ENCODE data around the gene GPR158. TPM values are rescaled to one million over a fixed set of nuclear protein-coding genes. Genes with fewer than 3 reads are reported as not detected.

Gene GPR158
- total RNA-seq, 2 experiments from 2014 or later: not detected

GRCh38 chr10:25564351-25564750, 389.6 kb downstream of the GPR158 start:
- Mint-ChIP-seq H3K4me3 (no peak overlapping the region), H3K9me3 (no peaks in the 10 kb centered on the region), H3K27ac (no peak overlapping the region), H3K4me1 (no peaks in the 10 kb centered on the region), H3K36me3 (no peaks in the 10 kb centered on the region), H3K27me3 (no peaks in the 10 kb centered on the region)
- DNase-seq: no peak

DNA sequence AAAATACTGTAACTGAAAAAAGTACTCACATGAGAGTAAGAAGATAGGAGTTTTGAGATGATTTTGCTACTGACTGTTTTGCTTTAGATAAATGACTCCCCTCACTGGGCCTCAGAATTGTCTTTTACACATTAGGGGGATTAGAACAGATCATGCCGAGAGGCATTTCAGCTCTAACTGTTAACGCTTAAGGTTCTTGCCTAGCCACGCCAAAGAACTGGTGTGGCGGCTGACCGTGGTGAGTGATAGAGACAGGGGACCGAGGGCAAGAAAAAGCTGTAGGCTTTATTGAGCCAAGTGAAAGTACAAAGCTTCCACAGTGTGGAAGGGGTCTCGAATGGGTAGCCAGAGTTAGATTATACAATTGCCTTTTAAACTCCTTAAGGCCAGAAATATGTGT, 390.8 kb downstream of the GPR158 start:
- H3K36me3 Mint-ChIP-seq: no peaks in the 10 kb centered on the region
- H3K27me3 Mint-ChIP-seq: no peaks in the 10 kb centered on the region
- no peaks in the 10 kb centered on the region for H3K9me3 Mint-ChIP-seq
- no peak overlapping the region for H3K4me3 Mint-ChIP-seq
- H3K27ac Mint-ChIP-seq: no peak overlapping the region
- DNase-seq: no peak
- no peaks in the 10 kb centered on the region for H3K4me1 Mint-ChIP-seq

DNA sequence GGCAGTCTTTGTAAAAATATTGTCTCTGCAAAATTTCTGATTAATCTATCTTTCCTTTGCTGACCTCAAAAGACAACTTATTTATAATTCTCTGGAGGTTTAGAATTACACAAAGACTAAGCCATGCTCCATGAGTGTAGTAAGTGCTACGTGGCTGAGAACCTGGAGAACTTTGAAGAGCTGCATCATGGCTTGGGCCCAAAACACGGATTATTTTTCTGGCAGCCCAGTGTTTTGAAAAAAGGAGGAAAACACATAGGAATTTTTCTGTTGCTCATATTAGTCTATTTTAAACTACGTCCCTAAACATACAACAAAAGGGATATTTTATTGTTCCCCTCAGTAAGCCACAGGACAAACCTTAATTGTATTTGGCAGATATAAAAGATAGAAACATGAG, 398.5 kb downstream of the GPR158 start:
- no peaks in the 10 kb centered on the region for H3K27me3 Mint-ChIP-seq
- no peak for DNase-seq
- H3K9me3 Mint-ChIP-seq: no peaks in the 10 kb centered on the region
- no peaks in the 10 kb centered on the region for H3K4me1 Mint-ChIP-seq
- H3K36me3 Mint-ChIP-seq: no peaks in the 10 kb centered on the region
- no peak overlapping the region for H3K27ac Mint-ChIP-seq
- no peak overlapping the region for H3K4me3 Mint-ChIP-seq

- no peaks in the 10 kb centered on the region for H3K27me3 Mint-ChIP-seq
- no peaks in the 10 kb centered on the region for H3K9me3 Mint-ChIP-seq
- H3K4me1 Mint-ChIP-seq: no peaks in the 10 kb centered on the region
- no peak overlapping the region for H3K4me3 Mint-ChIP-seq
- no peak overlapping the region for H3K27ac Mint-ChIP-seq
- no peak for DNase-seq
- no peaks in the 10 kb centered on the region for H3K36me3 Mint-ChIP-seq
Measured at GRCh38 chr10:25575343-25575742, 400.5 kb downstream of the GPR158 start.

DNA sequence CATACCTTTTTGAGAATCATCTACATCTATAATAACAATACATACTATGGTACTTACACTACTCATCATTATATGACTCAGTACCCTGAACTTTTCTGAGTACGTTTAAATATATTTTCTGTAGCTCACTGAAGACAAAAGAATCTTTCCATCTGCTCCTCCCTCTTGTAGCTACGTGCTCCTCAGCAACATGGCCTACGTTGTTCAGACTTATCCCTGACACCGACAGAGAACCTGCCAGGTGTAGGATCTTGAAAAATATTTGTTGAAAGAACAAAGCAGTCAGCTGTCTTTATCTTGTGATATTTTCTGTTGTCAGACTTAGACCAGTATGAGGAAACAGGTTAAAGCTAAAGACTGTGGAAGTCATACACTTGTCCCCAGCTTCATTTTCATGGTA, 403.3 kb downstream of the GPR158 start:
- Mint-ChIP-seq H3K27me3 (no peaks in the 10 kb centered on the region), H3K4me3 (no peak overlapping the region), H3K36me3 (no peaks in the 10 kb centered on the region), H3K4me1 (no peaks in the 10 kb centered on the region), H3K9me3 (no peaks in the 10 kb centered on the region), H3K27ac (no peak overlapping the region)
- DNase-seq: no peak

GRCh38 chr10:25582961-25583360, 408.2 kb downstream of the GPR158 start:
- Mint-ChIP-seq H3K27me3 (no peaks in the 10 kb centered on the region), H3K4me1 (no peaks in the 10 kb centered on the region), H3K4me3 (no peak overlapping the region), H3K9me3 (peaks cover 9% of the 10 kb centered on the region), H3K27ac (no peak overlapping the region), H3K36me3 (no peaks in the 10 kb centered on the region)
- DNase-seq: no peak

GRCh38 chr10:25600651-25601050, 425.9 kb downstream of the GPR158 start:
- no peaks in the 10 kb centered on the region for H3K9me3 Mint-ChIP-seq
- H3K4me1 Mint-ChIP-seq: no peaks in the 10 kb centered on the region
- peaks cover 3% of the 10 kb centered on the region for H3K27me3 Mint-ChIP-seq

DNA sequence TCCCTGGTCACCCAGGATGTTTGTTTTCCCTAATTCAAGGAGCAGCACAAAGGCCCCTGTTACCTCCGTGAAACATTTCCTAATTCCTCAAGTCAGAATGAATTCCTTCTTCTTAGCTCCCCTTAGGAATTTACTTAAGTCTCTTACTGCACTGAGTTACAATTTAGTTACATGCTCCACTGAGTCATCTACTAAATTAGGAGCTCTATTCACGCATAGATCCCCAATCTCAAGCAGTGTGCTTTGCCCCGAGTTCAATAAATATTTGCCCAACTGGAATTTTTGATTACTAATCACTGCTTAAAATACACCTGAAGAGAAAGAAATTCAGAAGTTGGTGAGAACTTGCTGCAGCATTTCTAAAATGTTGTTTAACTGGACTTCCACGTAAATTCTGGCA, 429.8 kb downstream of the GPR158 start:
- Mint-ChIP-seq H3K27me3 (peaks cover 3% of the 10 kb centered on the region), H3K4me1 (no peaks in the 10 kb centered on the region), H3K4me3 (no peak overlapping the region), H3K9me3 (no peaks in the 10 kb centered on the region), H3K36me3 (no peaks in the 10 kb centered on the region), H3K27ac (no peak overlapping the region)
- DNase-seq: no peak

More at GRCh38 chr10:25600651-25601050, 425.9 kb downstream of the GPR158 start:
- Mint-ChIP-seq H3K4me3 (no peak overlapping the region), H3K36me3 (no peaks in the 10 kb centered on the region), H3K27ac (no peak overlapping the region)
- no peak for DNase-seq

- Mint-ChIP-seq H3K4me1 (no peaks in the 10 kb centered on the region), H3K36me3 (no peaks in the 10 kb centered on the region), H3K27me3 (peaks cover 4% of the 10 kb centered on the region), H3K4me3 (no peak overlapping the region), H3K9me3 (peaks cover 5% of the 10 kb centered on the region), H3K27ac (no peak overlapping the region)
- DNase-seq: no peak
Measured at GRCh38 chr10:25614652-25615051, 439.9 kb downstream of the GPR158 start.

- Mint-ChIP-seq H3K9me3 (peaks cover under 1% of the 10 kb centered on the region), H3K4me3 (no peak overlapping the region), H3K27ac (no peak overlapping the region), H3K36me3 (no peaks in the 10 kb centered on the region), H3K27me3 (peaks cover 4% of the 10 kb centered on the region), H3K4me1 (no peaks in the 10 kb centered on the region)
- no peak for DNase-seq
Measured at GRCh38 chr10:25615926-25616325, 441.1 kb downstream of the GPR158 start.

GRCh38 chr10:25616903-25617592, 442.2 kb downstream of the GPR158 start:
- Mint-ChIP-seq H3K4me3 (no peak overlapping the region), H3K27ac (no peak overlapping the region), H3K4me1 (no peaks in the 10 kb centered on the region), H3K27me3 (peaks cover 4% of the 10 kb centered on the region), H3K9me3 (no peaks in the 10 kb centered on the region), H3K36me3 (no peaks in the 10 kb centered on the region)
- no peak for DNase-seq

- no peaks in the 10 kb centered on the region for H3K36me3 Mint-ChIP-seq
- H3K27me3 Mint-ChIP-seq: no peaks in the 10 kb centered on the region
- H3K27ac Mint-ChIP-seq: no peak overlapping the region
- H3K9me3 Mint-ChIP-seq: peaks cover 6% of the 10 kb centered on the region
- no peaks in the 10 kb centered on the region for H3K4me1 Mint-ChIP-seq
- H3K4me3 Mint-ChIP-seq: no peak overlapping the region
- no peak for DNase-seq
Measured at GRCh38 chr10:25627606-25628005, 452.8 kb downstream of the GPR158 start.

DNA sequence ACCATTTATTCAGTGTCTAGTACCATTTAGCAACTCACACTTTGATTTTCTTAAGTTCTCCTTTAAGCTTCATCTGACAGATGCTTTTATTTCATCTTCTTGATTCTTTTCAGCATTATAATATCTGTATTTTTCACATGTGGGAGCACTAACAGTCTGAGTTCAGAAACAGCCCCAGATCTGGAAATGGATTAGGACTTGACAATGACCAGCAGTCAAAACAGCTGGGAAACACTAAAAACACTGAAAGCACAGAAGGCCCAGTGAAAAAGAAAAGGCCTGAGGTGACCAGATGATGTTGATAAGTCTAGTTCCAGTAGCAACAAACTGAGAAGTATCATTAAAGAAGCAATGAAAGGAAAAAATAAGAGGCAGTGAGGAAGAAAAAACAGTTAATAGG, 454.5 kb downstream of the GPR158 start:
- no peak for DNase-seq
- no peaks in the 10 kb centered on the region for H3K36me3 Mint-ChIP-seq
- H3K4me3 Mint-ChIP-seq: no peak overlapping the region
- no peak overlapping the region for H3K27ac Mint-ChIP-seq
- no peaks in the 10 kb centered on the region for H3K4me1 Mint-ChIP-seq
- peaks cover 4% of the 10 kb centered on the region for H3K9me3 Mint-ChIP-seq
- no peaks in the 10 kb centered on the region for H3K27me3 Mint-ChIP-seq

- H3K9me3 Mint-ChIP-seq: no peaks in the 10 kb centered on the region
- H3K4me3 Mint-ChIP-seq: no peak overlapping the region
- H3K27ac Mint-ChIP-seq: no peak overlapping the region
- no peaks in the 10 kb centered on the region for H3K36me3 Mint-ChIP-seq
- no peak for DNase-seq
- no peaks in the 10 kb centered on the region for H3K27me3 Mint-ChIP-seq
- H3K4me1 Mint-ChIP-seq: no peaks in the 10 kb centered on the region
Measured at GRCh38 chr10:25631471-25631870, 456.7 kb downstream of the GPR158 start.

- DNase-seq: no peak
- no peaks in the 10 kb centered on the region for H3K36me3 Mint-ChIP-seq
- no peaks in the 10 kb centered on the region for H3K4me1 Mint-ChIP-seq
- H3K27ac Mint-ChIP-seq: no peak overlapping the region
- H3K9me3 Mint-ChIP-seq: no peaks in the 10 kb centered on the region
- no peaks in the 10 kb centered on the region for H3K27me3 Mint-ChIP-seq
- H3K4me3 Mint-ChIP-seq: no peak overlapping the region
Measured at GRCh38 chr10:25632802-25633201, 458.0 kb downstream of the GPR158 start.

DNA sequence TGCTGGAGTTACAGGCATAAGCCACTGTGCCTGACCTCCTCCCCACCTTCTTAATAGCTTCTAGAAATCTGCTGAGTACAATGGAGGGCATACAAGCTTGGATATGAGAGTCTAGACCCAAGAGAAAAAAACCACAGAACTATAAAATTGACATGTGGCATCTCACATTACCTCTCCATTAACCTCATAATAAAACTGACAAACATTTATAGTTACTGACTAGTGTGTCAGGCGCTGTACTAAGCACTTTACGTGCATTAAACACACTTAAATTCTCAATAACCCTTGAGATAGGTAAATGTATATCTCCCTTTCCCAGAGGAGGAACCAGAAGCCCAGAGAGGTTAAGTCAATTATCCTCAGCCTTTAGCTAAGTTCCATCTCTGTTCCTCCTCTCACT, 458.7 kb downstream of the GPR158 start:
- H3K4me3 Mint-ChIP-seq: no peak overlapping the region
- no peak overlapping the region for H3K27ac Mint-ChIP-seq
- no peaks in the 10 kb centered on the region for H3K9me3 Mint-ChIP-seq
- DNase-seq: no peak
- no peaks in the 10 kb centered on the region for H3K36me3 Mint-ChIP-seq
- H3K4me1 Mint-ChIP-seq: no peaks in the 10 kb centered on the region
- H3K27me3 Mint-ChIP-seq: no peaks in the 10 kb centered on the region

All from activated naive CD8-positive, alpha-beta T cell treated with anti-CD3 and anti-CD28 coated beads for 36 hours (primary cell).